LoVo (cell line): Measurements from ENCODE around the gene FXYD5.

Experiments used
- DNase-seq: peaks from one replicate; pipeline ENCODE4 v3.0.0-alpha.2; 2016; ENCODE audit warnings: low spot score

Gene FXYD5

DNA sequence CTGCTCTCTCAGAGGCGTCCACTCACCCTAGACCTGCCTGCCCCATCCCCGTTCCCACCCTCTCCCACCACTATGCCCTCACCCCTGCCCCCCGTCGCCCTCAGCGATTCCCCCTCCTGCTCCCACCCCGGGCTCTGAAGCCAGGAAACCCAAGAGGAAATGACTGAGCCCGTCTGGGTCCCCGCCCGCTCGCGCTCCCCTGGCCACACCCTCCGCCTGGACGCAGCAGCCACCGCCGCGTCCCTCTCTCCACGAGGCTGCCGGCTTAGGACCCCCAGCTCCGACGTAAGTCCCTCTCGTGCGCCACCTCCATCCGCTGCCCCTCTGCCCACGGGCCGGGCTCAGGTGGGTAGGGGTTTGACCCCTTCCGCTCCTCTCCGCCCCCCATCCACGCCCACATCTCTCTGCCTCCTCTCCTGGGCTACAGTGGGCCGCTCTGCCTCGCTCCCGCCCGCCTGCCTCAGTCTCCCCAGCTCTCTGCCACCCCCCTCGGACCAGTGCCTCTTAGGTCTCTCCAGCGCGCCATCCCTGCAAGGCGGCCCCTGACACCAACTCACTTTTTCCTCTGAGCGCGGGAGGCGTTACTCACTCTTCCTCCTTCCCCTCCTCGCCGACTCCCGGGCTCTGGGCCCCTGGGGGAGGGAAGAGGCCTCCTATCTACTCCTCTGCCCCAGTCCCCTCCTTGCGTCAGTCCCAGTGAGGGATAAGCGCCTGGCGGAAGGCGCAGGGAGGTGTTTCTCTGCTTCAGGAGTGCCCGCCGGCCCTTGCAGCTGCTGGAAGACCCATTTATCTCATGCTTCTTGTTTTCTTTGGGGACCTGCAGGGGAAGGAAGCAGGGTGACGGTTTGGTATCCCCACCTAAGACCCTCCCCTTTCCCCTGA is at the start of gene FXYD5:
Gene FXYD5 (plus strand): TSS at position 211 of the 882 bp plus-strand sequence. CDS start 816 bp downstream, outside the sequence.
- peak; percentile 61 for DNase-seq

DNA sequence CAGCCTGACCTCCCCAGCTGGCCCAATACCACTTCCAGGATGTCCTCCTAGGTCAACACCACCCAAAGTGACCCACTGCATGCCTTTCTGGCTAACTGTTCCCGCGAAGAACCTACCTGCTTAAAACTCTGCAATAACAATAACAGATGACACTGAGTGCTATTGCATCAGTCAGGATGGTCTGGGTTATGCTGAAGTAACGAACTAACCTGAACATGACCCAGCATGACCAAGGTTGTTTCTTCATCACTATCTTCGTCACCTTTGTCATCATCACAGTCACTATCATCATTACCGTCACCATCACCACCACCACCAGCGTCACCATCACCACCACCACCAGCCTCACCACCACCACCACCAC is 49.5 kb upstream of the FXYD5 start:
- DNase-seq: no peak

- DNase-seq: no peak
These were observed 48.9 kb upstream of the FXYD5 start for GRCh38 chr19:35105411-35106290.

GRCh38 chr19:35106291-35106583 is 48.3 kb upstream of the FXYD5 start:
- DNase-seq: no peak

DNA sequence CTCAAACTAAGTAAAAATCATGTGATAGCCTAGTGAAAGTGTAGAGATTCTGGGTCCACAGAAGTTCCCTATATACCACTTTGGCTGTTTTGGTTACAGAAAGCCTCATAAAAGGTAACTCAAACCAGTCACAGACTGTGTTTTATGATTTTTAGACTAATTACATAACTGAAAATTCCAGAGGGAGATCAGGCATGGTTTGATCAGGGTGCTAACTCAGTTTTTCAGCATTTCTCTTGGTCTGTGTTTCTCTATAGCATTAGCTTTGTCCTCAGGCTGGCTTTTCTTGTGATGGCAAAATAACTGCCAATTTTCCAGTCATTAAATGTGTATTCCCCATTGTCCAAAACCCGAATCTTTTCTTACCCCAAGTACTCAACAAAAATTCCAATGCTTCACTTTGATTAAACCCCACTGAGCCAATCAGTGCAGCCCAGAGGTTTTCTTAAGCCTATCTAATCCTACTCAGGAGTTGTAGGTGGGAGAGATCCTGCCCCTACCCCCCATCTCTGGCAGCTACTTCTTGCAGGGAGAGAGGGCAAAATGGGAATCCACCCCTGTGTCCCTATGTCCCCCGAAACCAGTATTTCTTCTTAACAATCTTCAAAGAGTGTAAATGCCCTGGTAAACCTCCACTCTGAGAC is 47.5 kb upstream of the FXYD5 start:
- DNase-seq: no peak

DNA sequence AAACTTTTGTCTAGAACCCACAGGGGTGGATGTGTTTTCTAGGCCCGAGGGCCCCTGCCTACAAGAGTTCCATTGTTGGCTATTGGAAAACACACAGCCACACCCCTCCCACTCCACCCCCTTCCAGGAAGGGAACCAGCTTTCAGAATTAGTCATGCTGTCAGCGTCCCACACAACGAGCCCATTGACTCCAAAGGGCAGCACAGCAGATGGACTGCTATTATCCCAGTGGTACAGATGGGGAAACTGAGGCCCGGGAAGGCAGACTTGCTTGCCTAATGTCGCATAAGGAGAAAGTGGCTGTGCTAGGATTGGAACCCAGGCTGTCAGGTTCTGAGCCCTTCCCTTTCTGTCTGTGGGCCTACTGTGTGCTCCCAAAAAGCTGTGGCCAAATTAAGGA is 47.0 kb upstream of the FXYD5 start:
- peak; percentile 69 for DNase-seq

GRCh38 chr19:35108730-35109129 is 45.8 kb upstream of the FXYD5 start:
- no peak for DNase-seq

GRCh38 chr19:35109395-35110112 is 45.0 kb upstream of the FXYD5 start:
- peak; percentile 41 for DNase-seq

- DNase-seq: no peak
These were observed 43.6 kb upstream of the FXYD5 start for GRCh38 chr19:35110974-35111373.

- DNase-seq: no peak
These were observed 41.4 kb upstream of the FXYD5 start for GRCh38 chr19:35112995-35113688.

- DNase-seq: peak; percentile 59
These were observed 40.0 kb upstream of the FXYD5 start for GRCh38 chr19:35114353-35115176.

DNA sequence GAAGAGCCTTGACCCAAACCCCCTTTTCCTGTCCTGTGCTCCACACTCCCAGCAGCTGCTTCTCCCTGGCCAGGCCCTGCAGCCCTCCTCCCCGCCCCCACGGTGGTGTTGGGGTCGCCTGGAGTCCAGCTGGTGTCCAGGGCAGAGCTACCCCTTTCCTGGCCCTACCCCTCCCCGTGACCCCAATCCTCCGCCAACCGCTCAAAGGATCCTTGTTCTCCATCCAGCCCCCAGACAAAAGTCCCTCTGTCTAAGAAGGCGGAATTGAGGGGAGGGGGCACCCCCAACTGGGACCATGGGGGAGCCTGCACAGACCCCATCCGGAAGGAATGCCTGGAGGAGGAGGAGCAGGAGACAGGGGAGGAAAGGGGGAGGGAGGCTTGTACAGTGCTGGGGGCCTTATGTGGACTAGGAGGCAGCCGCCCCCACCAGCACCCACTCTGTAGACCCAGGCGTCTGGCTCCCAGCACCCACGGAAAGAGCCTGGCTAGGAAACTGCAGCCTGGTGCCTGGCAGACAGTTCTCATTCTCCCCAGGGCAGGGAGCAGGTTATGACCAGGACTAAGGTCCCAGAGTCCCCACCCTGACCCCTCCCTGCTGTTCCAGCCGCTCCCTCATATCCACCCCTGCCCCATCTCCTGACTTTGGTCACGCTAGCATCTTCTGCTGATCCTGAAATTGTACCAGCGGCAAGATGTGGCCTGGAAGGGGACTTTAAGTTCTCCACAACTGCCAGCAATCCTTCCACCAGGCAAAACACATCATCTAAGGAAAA is 39.2 kb upstream of the FXYD5 start, which contains the start of gene FXYD3:
Gene FXYD3 (plus strand): TSS at position 647 of the 775 bp plus-strand sequence. CDS start 3,554 bp downstream, outside the sequence.
- peak; percentile 63 for DNase-seq

GRCh38 chr19:35116072-35116801 is 38.3 kb upstream of the FXYD5 start:
- peak; percentile 73 for DNase-seq

DNA sequence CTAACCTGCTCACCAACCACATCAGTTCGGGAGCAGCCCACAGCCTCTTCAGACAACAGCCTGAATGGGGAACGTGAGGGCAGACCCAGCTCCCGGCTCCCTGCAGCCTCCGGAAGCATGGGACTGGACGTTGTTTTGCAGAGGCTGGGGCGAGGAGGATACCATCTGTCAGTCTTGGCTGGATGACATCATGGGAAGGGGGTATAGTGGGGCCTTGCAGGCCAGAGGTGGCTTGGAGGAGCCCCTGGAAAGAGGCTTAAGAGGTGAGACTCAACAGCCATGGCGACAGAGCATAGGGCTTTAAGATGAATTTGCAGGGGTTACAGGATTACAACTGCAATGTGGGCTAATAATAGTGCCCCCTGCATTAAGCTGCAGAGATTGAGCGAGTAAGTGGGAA is 37.4 kb upstream of the FXYD5 start:
- DNase-seq: no peak

- DNase-seq: no peak
These were observed 36.7 kb upstream of the FXYD5 start for GRCh38 chr19:35117799-35118198.

DNA sequence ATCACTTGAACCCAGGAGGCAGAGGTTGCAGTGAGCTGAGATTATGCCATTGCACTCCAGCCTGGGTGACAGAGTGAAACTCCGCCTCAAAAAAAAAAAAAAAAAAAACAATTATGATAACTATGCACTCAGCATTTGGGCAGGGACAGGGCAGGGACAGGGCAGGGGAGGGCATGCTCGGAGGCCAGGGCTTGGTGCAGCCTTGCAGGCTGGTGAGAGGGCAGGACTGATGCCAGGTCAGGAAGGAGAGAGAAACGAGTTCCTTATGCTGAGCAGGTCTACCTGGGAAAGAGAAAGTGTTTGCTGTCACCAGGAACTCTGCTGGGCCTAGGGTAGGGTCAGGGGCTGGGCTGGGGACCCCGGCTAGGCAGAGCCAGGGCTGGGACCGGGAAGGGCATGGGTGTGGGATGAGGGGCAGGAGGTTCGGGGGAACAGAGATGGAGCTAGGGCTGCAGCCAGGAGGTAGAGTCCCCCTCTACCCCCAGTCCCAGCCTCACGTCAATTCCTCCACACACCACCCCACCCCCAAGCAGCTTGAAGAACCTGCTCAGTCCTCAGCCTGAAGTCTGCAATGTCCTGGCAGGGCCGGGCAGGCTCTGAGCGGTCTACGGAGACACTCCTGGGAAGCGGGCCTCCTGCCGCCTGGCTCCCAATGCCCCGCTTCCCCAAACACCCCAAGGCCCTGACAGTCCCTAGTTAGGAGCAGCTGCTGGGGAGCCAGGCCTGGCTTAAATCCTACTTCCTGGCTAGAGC is 36.1 kb upstream of the FXYD5 start:
- DNase-seq: peak; percentile 48

- no peak for DNase-seq
These were observed 35.4 kb upstream of the FXYD5 start for GRCh38 chr19:35119091-35119490.

GRCh38 chr19:35119578-35120155 is 34.9 kb upstream of the FXYD5 start:
- DNase-seq: no peak
